Brain microvascular endothelial cell (primary cell): Measurements from ENCODE around the gene ZNF3.
A peak's percentile ranks its signal among the peaks of the same experiment; 100 is the strongest.

Experiments used
- DNase-seq: peaks from one replicate; pipeline ENCODE4 v3.0.0-alpha.2; 2020
- H3K27ac ChIP-seq: fragments of 250-450 bp; sonication (Bioruptor Pico); 2 replicates; pipeline ENCODE4 v1.5.1; 2020; ENCODE audit warnings: mild to moderate bottlenecking, moderate library complexity
- H3K27me3 ChIP-seq: fragments of 250-450 bp; sonication (Bioruptor Pico); replicated peaks from 2 replicates; pipeline ENCODE4 v1.5.1; 2020; ENCODE audit warnings: mild to moderate bottlenecking
- H3K36me3 ChIP-seq: fragments of 250-450 bp; sonication (Bioruptor Pico); replicated peaks from 2 replicates; pipeline ENCODE4 v1.5.1; 2020; ENCODE audit warnings: mild to moderate bottlenecking
- H3K4me3 ChIP-seq: 2 replicates; pipeline ENCODE4 v1.5.1; 2011; ENCODE audit warnings: low read depth, mild to moderate bottlenecking, control low read depth, low read length, moderate library complexity
- in situ Hi-C: cut with HindIII; loops from 2 replicates; pipeline ENCODE4 v1.10.0; 2017; ENCODE audit warnings: low sequenced_read_pairs, low pct_ligation_motif_present
- TF ChIP-seq, protein P1 (sequence below): IDR thresholded peaks from 2 replicates; pipeline ENCODE4 v1.5.1; 2011; ENCODE audit warnings: low read depth, mild to moderate bottlenecking, moderate library complexity, low read length, control low read depth, inconsistent platforms; ENCODE audit errors: missing control alignments

The ZNF3 gene

DNA sequence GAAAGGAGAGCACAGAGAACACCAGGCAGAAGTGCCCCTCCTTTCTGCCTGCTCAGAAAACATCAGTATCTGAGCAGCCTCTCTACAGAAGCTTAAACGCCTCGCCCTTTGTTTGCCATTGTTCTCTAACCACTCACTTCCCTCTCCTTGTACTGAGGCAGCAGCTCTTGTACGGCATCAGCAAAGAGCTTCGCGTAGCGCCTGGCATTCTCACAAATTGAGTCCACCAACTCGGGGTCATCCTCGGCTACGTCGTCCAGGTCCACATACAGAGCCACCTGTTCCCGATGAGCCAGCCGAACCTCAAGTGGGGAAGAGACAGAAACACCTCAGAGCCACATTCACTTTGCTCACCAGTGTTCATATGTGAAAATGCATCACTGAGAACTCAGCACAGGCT is 17.9 kb upstream of the ZNF3 start:
- peaks cover 51% of the 10 kb centered on the region for H3K36me3 ChIP-seq

DNA sequence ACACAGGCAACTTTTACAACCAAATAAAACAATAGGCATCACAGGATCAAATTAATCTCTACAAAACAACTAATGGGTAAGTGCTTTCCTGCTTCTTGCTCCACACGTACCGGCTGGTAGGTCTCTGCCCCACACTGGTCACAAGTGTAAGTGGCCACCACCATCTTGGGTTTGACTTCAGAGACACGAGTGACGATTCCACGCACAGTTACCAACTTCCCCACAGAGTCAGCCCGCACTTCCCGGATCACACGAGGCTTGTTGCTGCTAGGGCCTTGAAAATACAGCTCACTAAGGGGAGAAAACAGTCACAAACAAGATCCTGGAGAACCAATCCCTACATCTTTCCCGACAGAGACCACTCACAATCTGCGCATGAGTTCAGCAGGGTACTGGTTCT is 17.4 kb upstream of the ZNF3 start:
- H3K4me3 ChIP-seq = no peak overlapping the region
- in situ Hi-C loops = loop anchor here (25.0 kb wide), 1 partner anchor 112 kb away; the partner anchor contains the start of gene AZGP1
- TF ChIP-seq, protein P1, sequence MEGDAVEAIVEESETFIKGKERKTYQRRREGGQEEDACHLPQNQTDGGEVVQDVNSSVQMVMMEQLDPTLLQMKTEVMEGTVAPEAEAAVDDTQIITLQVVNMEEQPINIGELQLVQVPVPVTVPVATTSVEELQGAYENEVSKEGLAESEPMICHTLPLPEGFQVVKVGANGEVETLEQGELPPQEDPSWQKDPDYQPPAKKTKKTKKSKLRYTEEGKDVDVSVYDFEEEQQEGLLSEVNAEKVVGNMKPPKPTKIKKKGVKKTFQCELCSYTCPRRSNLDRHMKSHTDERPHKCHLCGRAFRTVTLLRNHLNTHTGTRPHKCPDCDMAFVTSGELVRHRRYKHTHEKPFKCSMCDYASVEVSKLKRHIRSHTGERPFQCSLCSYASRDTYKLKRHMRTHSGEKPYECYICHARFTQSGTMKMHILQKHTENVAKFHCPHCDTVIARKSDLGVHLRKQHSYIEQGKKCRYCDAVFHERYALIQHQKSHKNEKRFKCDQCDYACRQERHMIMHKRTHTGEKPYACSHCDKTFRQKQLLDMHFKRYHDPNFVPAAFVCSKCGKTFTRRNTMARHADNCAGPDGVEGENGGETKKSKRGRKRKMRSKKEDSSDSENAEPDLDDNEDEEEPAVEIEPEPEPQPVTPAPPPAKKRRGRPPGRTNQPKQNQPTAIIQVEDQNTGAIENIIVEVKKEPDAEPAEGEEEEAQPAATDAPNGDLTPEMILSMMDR = no peak

More for the DNA sequence above, 17.9 kb upstream of the ZNF3 start:
- H3K27me3 ChIP-seq = no peaks in the 10 kb centered on the region
- peak overlapping the region; percentile 93 for H3K27ac ChIP-seq
- H3K4me3 ChIP-seq = peak overlapping the region; percentile 81
- in situ Hi-C loops = loop anchor here (25.0 kb wide), 1 partner anchor 112 kb away; the partner anchor contains the start of gene AZGP1
- no peak for DNase-seq
- TF ChIP-seq, protein P1 = no peak

DNA sequence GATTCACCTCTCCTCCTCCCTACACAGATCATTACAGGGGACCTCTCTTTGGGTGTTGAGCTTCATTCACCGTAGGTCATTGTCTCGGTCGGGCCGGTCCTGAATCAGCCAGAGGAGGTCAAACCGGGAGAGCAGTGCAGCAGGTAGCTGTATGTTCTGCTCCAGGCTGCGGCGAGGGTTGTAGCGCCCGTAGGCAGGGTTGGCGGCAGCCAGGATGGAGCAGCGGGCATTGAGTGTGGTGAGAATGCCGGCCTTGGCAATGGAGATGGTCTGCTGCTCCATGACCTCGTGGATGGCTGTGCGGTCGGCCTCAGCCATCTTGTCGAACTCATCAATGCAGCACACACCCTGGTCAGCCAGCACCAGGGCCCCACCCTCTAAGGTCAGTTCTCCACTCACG is 14.2 kb upstream of the ZNF3 start:
- H3K36me3 ChIP-seq = peaks cover 89% of the 10 kb centered on the region
- H3K4me3 ChIP-seq = no peak overlapping the region
- in situ Hi-C loops = loop anchor here (25.0 kb wide), 1 partner anchor 108 kb away; the partner anchor contains the start of gene AZGP1
- DNase-seq = no peak
- H3K27me3 ChIP-seq = no peaks in the 10 kb centered on the region
- TF ChIP-seq, protein P1 = no peak
- H3K27ac ChIP-seq = no peak overlapping the region

More for the DNA sequence above, 17.4 kb upstream of the ZNF3 start:
- Histone ChIP-seq H3K27ac (no peak overlapping the region), H3K36me3 (peaks cover 57% of the 10 kb centered on the region), H3K27me3 (no peaks in the 10 kb centered on the region)
- no peak for DNase-seq

DNA sequence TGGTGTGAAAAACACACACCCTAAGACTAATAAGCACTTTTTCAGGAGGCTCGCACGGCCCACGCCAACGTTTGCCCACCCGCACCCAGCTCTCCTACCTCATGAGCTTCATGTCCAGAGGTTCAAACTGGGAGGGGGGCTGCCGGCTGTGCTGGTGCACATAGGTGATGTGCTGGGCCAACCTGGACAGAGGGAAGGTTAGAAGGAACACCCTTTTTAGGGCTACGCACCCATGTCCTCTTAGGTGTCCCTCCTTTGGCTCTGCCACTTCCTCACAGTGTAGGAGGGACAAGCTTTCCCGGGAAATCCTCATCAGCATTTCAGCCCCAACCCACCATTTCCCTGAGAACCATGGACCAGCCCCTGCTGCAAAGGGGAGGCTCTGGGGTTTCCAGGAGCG is 13.8 kb upstream of the ZNF3 start:
- TF ChIP-seq, protein P1 = no peak
- in situ Hi-C loops = loop anchor here (25.0 kb wide), 1 partner anchor 108 kb away; the partner anchor contains the start of gene AZGP1
- Histone ChIP-seq H3K36me3 (peaks cover 93% of the 10 kb centered on the region), H3K27ac (no peak overlapping the region), H3K4me3 (no peak overlapping the region), H3K27me3 (no peaks in the 10 kb centered on the region)
- no peak for DNase-seq

DNA sequence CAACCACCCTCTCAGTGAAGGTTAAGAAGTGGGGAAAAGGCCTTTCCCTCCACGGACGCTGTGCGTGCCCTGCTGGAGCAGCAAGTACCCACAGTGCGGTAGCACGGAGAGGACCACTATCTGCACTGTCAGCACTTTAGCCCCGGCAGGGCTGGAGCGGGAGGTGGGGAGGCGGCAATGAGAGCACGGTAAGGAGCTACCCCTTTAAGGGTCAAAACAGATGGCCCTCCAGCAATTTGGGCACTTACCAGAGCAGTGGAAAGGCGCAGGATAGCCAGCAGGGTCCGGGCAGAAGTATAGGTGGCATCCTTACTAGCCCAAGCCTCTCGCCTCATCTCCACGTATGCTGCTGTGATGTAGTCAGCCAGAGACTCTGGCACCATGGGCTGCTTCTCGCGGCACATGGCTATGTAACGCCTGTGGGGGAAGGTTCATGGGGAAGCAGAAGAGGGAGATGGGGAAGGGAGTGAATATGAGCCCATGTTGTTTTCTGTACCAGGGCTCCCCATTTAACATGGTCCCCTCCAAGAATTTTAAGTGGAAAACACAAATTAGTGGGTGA is 12.5 kb upstream of the ZNF3 start:
- DNase-seq = no peak
- Histone ChIP-seq H3K36me3 (peaks cover 87% of the 10 kb centered on the region), H3K27ac (no peak overlapping the region), H3K4me3 (no peak overlapping the region), H3K27me3 (no peaks in the 10 kb centered on the region)
- TF ChIP-seq, protein P1 = no peak
- in situ Hi-C loops = loop anchor here (25.0 kb wide), 1 partner anchor 107 kb away; the partner anchor contains the start of gene AZGP1
